Immature natural killer cell (primary cell): ENCODE measurements around the gene URB1. TPM values are rescaled to one million over a fixed set of nuclear protein-coding genes. Genes with fewer than 3 reads are reported as not detected.

Experiments used
- DNase-seq, 3 donors: peaks; one replicate each; pipeline ENCODE4 v3.0.0; 2022; ENCODE audit warnings: mixed read lengths in 1 of 3
- H3K27ac Mint-ChIP-seq, 6 donors: one replicate each; pipeline ENCODE4 v1.8.0; 2020; ENCODE audit warnings: mixed read lengths in 6 of 6, mild to moderate bottlenecking in 5 of 6, inconsistent platforms in 4 of 6, moderate library complexity in 3 of 6
- H3K27me3 Mint-ChIP-seq, 3 donors: one replicate each; pipeline ENCODE4 v1.8.0; 2020 to 2021; ENCODE audit warnings: low read depth in 3 of 3, mild to moderate bottlenecking in 3 of 3, mixed read lengths in 3 of 3, moderate library complexity in 3 of 3, inconsistent platforms in 1 of 3
- H3K36me3 Mint-ChIP-seq, 3 donors: one replicate each; pipeline ENCODE4 v1.8.0; 2020; ENCODE audit warnings: mixed read lengths in 3 of 3, inconsistent platforms in 2 of 3, mild to moderate bottlenecking in 2 of 3
- H3K4me1 Mint-ChIP-seq, 2 donors: one replicate each; pipeline ENCODE4 v1.8.0; 2020; ENCODE audit warnings: inconsistent platforms in 2 of 2, mild to moderate bottlenecking in 2 of 2, mixed read lengths in 2 of 2, moderate library complexity in 1 of 2
- H3K4me3 Mint-ChIP-seq, 5 donors: one replicate each; pipeline ENCODE4 v1.8.0; 2020; ENCODE audit warnings: mild to moderate bottlenecking in 5 of 5, mixed read lengths in 5 of 5, inconsistent platforms in 3 of 5, moderate library complexity in 3 of 5
- H3K9me3 Mint-ChIP-seq, 6 donors: one replicate each; pipeline ENCODE4 v1.8.0; 2020; ENCODE audit warnings: mild to moderate bottlenecking in 6 of 6, mixed read lengths in 6 of 6, inconsistent platforms in 4 of 6, moderate library complexity in 3 of 6
- polyA plus RNA-seq, 3 donors: library from polyadenylated mRNA; unstranded; fragments of 300-500 nt; fragmentation: Illumina TruSeq; gene quantifications; one replicate each; pipeline ENCODE4 v1.2.3, GENCODE V29; 2021

URB1 gene
- polyA plus RNA-seq, 3 donors from 2014 or later: 1.1 to 2.3 (median 1.3) TPM

- peaks cover 25 to 53% of the 10 kb centered on the region in 2 donors for H3K4me1 Mint-ChIP-seq
- peaks cover 0 to 10% (median 7%) of the 10 kb centered on the region in 3 donors for H3K36me3 Mint-ChIP-seq
- no peaks in the 10 kb centered on the region for H3K9me3 Mint-ChIP-seq
- peak overlapping the region in 1 of 6 donors; percentile 24 for H3K27ac Mint-ChIP-seq
- peak overlapping the region in 2 of 5 donors; percentile 11 to 35 for H3K4me3 Mint-ChIP-seq
- DNase-seq: no peak
- peaks cover 0 to 9% (median 6%) of the 10 kb centered on the region in 3 donors for H3K27me3 Mint-ChIP-seq
Measured at GRCh38 chr21:32415451-32416398, 22.9 kb upstream of the URB1 start.

- Mint-ChIP-seq H3K9me3 (no peaks in the 10 kb centered on the region), H3K4me3 (peak overlapping the region in 1 of 5 donors; percentile 2), H3K27ac (peak overlapping the region in 4 of 6 donors; percentile 33 to 92 (median 45)), H3K4me1 (peaks cover 34 to 62% of the 10 kb centered on the region in 2 donors), H3K27me3 (peaks cover 0 to 16% (median 8%) of the 10 kb centered on the region in 3 donors), H3K36me3 (peaks cover 0 to 10% (median 7%) of the 10 kb centered on the region in 3 donors)
- no peak for DNase-seq
Measured at GRCh38 chr21:32414579-32415358, 22.0 kb upstream of the URB1 start.

GRCh38 chr21:32413697-32414578 lies 21.1 kb upstream of the URB1 start:
- Mint-ChIP-seq H3K27ac (peak overlapping the region; percentile 64 to 95 (median 85)), H3K36me3 (peaks cover 0 to 10% (median 7%) of the 10 kb centered on the region in 3 donors), H3K4me3 (peak overlapping the region; percentile 92 to 97 (median 94)), H3K4me1 (peaks cover 42 to 71% of the 10 kb centered on the region in 2 donors), H3K9me3 (no peaks in the 10 kb centered on the region), H3K27me3 (peaks cover 0 to 16% (median 8%) of the 10 kb centered on the region in 3 donors)
- DNase-seq: no peak

DNA sequence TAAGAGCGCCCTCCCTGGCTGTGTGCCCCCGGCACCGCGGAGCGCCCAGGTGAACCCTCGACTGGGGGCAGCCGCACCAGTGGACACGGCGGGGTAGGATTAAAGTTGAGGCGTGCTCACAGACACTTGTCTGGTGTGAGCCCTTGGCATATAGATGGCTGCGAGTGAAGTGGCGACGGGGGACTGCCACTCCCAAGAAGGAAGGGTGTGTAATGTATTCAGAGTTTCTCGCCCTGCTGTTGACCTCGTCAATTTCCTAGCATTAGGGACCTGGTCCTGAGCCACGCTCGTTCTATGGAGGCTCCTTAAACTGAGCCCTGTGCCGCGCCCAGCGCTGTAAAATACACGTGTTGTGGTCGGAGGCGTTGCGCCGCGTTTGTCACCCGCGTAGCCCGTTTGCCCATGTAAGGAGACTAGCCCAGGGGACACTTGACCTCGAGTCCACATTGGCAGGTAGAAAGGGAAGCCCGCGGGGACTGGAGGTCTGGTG lies 20.2 kb upstream of the URB1 start:
- peak overlapping the region; percentile 64 to 95 (median 89) for H3K27ac Mint-ChIP-seq
- peaks cover 3 to 20% (median 11%) of the 10 kb centered on the region in 3 donors for H3K27me3 Mint-ChIP-seq

DNA sequence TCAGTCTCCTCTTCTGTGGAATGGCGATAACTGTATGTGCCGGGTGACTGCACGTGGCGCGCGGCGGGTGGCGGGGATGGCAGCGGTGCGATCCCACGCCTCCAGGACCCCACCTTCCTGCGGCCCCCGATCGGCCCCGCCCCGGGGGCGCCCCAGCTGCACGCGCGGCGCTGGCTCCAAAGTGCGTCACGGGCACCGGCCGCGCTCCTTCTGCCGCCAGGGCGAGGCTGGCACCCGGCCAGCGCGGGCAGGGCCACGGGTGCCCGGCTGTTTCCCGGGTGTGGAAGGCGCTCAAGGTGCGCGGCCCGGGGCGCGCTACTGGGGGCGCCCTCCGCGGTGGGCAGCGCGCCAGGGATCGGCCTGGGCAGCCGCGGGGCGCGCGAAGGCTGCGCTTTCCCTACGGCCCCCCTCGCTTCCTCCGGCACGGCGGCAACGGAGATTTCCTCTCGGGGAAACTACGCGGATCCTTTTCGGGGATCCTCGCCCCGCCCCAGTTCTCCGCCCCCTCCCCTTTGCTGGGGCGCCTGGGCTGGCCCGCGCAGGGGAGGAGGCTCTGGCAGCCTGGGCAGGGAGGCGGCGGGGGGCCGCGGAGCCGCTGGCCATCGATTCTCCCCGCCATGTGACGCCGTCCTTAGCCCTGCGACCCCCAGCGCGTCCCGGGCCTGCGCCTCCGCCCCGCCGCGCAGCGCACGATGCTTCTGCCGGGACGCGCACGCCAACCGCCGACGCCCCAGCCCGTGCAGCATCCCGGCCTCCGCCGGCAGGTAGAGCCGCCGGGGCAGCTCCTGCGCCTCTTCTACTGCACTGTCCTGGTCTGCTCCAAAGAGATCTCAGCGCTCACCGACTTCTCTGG lies 19.6 kb upstream of the URB1 start, which contains the start of gene EVA1C:
Gene EVA1C, plus strand, starts transcription at position 545 of the 853 bp plus-strand sequence. Its CDS starts 148 bp downstream, at position 693.
- peaks cover 0 to 8% (median 3%) of the 10 kb centered on the region in 3 donors for H3K36me3 Mint-ChIP-seq
- no peaks in the 10 kb centered on the region for H3K9me3 Mint-ChIP-seq
- DNase-seq: peak; percentile 76 to 85 (median 82)
- H3K4me1 Mint-ChIP-seq: peaks cover 58 to 83% of the 10 kb centered on the region in 2 donors
- peak within 1 kb of the TSS; percentile 93 to 97 (median 94) for H3K4me3 Mint-ChIP-seq
- H3K27me3 Mint-ChIP-seq: peaks cover 3 to 20% (median 11%) of the 10 kb centered on the region in 3 donors
- H3K27ac Mint-ChIP-seq: peak within 1 kb of the TSS; percentile 91 to 98 (median 95)

More for the DNA sequence above, 20.2 kb upstream of the URB1 start:
- no peaks in the 10 kb centered on the region for H3K9me3 Mint-ChIP-seq
- peak overlapping the region; percentile 92 to 97 (median 94) for H3K4me3 Mint-ChIP-seq
- H3K36me3 Mint-ChIP-seq: peaks cover 0 to 10% (median 7%) of the 10 kb centered on the region in 3 donors
- H3K4me1 Mint-ChIP-seq: peaks cover 51 to 79% of the 10 kb centered on the region in 2 donors
- peak in 1 of 3 donors; percentile 23 for DNase-seq

GRCh38 chr21:32411350-32412161 lies 18.7 kb upstream of the URB1 start:
- H3K27me3 Mint-ChIP-seq: peaks cover 3 to 20% (median 11%) of the 10 kb centered on the region in 3 donors

DNA sequence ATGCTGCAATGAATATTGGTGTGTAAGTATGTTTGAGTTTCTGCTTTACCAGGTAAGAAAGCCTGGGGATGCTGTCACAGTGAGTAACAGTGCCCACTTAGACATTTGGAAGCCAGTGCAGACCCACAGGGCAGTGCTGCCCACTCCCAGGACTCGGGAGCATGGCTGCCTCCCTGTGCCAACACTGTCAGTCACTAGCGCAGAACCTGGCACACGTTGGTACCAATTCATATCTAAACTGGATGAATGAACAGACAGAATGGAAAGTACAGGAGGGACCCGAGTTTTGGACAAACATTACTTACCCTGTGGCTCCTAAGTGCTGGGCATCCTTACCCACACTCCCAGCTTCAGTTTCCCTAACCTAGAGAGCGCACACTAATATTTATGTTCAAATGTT lies 18.1 kb upstream of the URB1 start:
- H3K4me3 Mint-ChIP-seq: peak overlapping the region; percentile 93 to 97 (median 94)
- peaks cover 0 to 5% (median 0%) of the 10 kb centered on the region in 3 donors for H3K36me3 Mint-ChIP-seq
- no peaks in the 10 kb centered on the region for H3K9me3 Mint-ChIP-seq

More at GRCh38 chr21:32411350-32412161, 18.7 kb upstream of the URB1 start:
- peaks cover 0 to 6% (median 0%) of the 10 kb centered on the region in 3 donors for H3K36me3 Mint-ChIP-seq
- peaks cover 64 to 87% of the 10 kb centered on the region in 2 donors for H3K4me1 Mint-ChIP-seq
- peak overlapping the region; percentile 91 to 98 (median 95) for H3K27ac Mint-ChIP-seq
- DNase-seq: peak; percentile 57 to 65 (median 64)
- H3K4me3 Mint-ChIP-seq: peak overlapping the region; percentile 93 to 97 (median 94)
- no peaks in the 10 kb centered on the region for H3K9me3 Mint-ChIP-seq

GRCh38 chr21:32410291-32410690 lies 17.5 kb upstream of the URB1 start:
- Mint-ChIP-seq H3K27ac (peak overlapping the region; percentile 91 to 98 (median 96)), H3K4me1 (peaks cover 68 to 83% of the 10 kb centered on the region in 2 donors), H3K27me3 (peaks cover 3 to 20% (median 13%) of the 10 kb centered on the region in 3 donors), H3K36me3 (no peaks in the 10 kb centered on the region), H3K4me3 (peak overlapping the region; percentile 19 to 97 (median 93)), H3K9me3 (no peaks in the 10 kb centered on the region)
- no peak for DNase-seq

More for the DNA sequence above, 18.1 kb upstream of the URB1 start:
- DNase-seq: no peak
- H3K27me3 Mint-ChIP-seq: peaks cover 3 to 20% (median 13%) of the 10 kb centered on the region in 3 donors
- H3K27ac Mint-ChIP-seq: peak overlapping the region; percentile 91 to 98 (median 95)
- peaks cover 68 to 89% of the 10 kb centered on the region in 2 donors for H3K4me1 Mint-ChIP-seq

DNA sequence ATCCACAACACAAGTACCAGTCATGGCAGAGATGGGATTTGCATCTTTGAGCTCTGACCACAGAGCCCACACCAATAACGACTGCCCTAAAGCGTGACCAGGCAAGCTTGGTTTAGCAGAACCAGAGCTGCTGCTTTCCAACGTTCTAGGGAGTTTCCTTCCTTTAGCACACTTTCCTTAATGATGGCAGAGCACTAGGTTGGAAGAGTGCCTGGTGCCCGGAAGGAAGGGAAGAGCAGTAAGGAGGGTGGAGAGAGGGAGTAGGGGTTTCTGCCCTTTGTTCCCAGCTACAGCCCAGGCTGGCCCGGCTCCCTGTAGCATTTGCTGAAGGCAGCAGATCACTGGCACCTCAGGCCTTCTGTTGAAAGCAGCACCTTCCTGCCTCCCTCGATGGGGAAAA lies 13.6 kb upstream of the URB1 start:
- Mint-ChIP-seq H3K27me3 (peaks cover 6 to 14% (median 7%) of the 10 kb centered on the region in 3 donors), H3K27ac (peak overlapping the region in 5 of 6 donors; percentile 28 to 76 (median 35)), H3K4me1 (peaks cover 56 to 66% of the 10 kb centered on the region in 2 donors), H3K9me3 (no peaks in the 10 kb centered on the region), H3K36me3 (no peaks in the 10 kb centered on the region), H3K4me3 (peak overlapping the region in 1 of 5 donors; percentile 29)
- DNase-seq: no peak

- Mint-ChIP-seq H3K27me3 (peaks cover 5 to 7% (median 5%) of the 10 kb centered on the region in 3 donors), H3K36me3 (no peaks in the 10 kb centered on the region), H3K27ac (peak overlapping the region in 4 of 6 donors; percentile 3 to 45 (median 10)), H3K4me3 (peak overlapping the region in 1 of 5 donors; percentile 46), H3K9me3 (no peaks in the 10 kb centered on the region), H3K4me1 (peaks cover 26 to 35% of the 10 kb centered on the region in 2 donors)
- DNase-seq: peak; percentile 63 to 72 (median 68)
Measured at GRCh38 chr21:32403201-32403777, 10.5 kb upstream of the URB1 start.
